ENCODE measurements around the gene TAAR2.
"Not testable (repeated sequence)": the region's sequence is repeated elsewhere in the genome, so short reads cannot be mapped to it uniquely, and the experiment has no call there.

TAAR2 gene

GRCh38 chr6:132612449-132613108, 11.5 kb downstream of the TAAR2 start:
- no peak for DNase-seq (ENCODE audit: low read depth)

- DNase-seq (ENCODE audit: low read depth) = no peak
These were observed 12.5 kb downstream of the TAAR2 start for GRCh38 chr6:132611616-132612015.

GRCh38 chr6:132607544-132608233, 16.4 kb downstream of the TAAR2 start:
- no peak for DNase-seq (ENCODE audit: low read depth)

- DNase-seq (ENCODE audit: low read depth) = no peak
These were observed 19.4 kb downstream of the TAAR2 start for GRCh38 chr6:132604635-132605152.

GRCh38 chr6:132600900-132601299, 23.2 kb downstream of the TAAR2 start:
- not testable (repeated sequence) for DNase-seq (ENCODE audit: low read depth)

- no peak for DNase-seq (ENCODE audit: low read depth)
These were observed 25.6 kb downstream of the TAAR2 start for GRCh38 chr6:132598473-132598872.

GRCh38 chr6:132596201-132596600, 27.9 kb downstream of the TAAR2 start:
- DNase-seq (ENCODE audit: low read depth) = no peak

GRCh38 chr6:132592855-132593254, 31.2 kb downstream of the TAAR2 start:
- no peak for DNase-seq (ENCODE audit: low read depth)

GRCh38 chr6:132590362-132590761, 33.7 kb downstream of the TAAR2 start:
- no peak for DNase-seq (ENCODE audit: low read depth)

GRCh38 chr6:132589454-132589853, 34.6 kb downstream of the TAAR2 start, which contains the start of gene TAAR5:
TSS of gene TAAR5 (minus strand) at chr6:132589741. CDS start at chr6:132589686, 55 bp downstream.
- DNase-seq (ENCODE audit: low read depth) = no peak

GRCh38 chr6:132587424-132587823, 36.7 kb downstream of the TAAR2 start:
- DNase-seq (ENCODE audit: low read depth) = no peak

- no peak for DNase-seq (ENCODE audit: low read depth)
These were observed 39.4 kb downstream of the TAAR2 start for GRCh38 chr6:132584698-132585097.

GRCh38 chr6:132571774-132572173, 52.3 kb downstream of the TAAR2 start:
- DNase-seq (ENCODE audit: low read depth) = no peak

- DNase-seq (ENCODE audit: low read depth) = no peak
These were observed 53.8 kb downstream of the TAAR2 start, which contains the start of gene TAAR6 for GRCh38 chr6:132570221-132570777. TSS of gene TAAR6 (plus strand) at chr6:132570322. CDS start at chr6:132570322, 0 bp downstream.

GRCh38 chr6:132569170-132569569, 54.9 kb downstream of the TAAR2 start:
- no peak for DNase-seq (ENCODE audit: low read depth)

GRCh38 chr6:132568611-132569010, 55.5 kb downstream of the TAAR2 start:
- DNase-seq (ENCODE audit: low read depth) = no peak

GRCh38 chr6:132567566-132567965, 56.5 kb downstream of the TAAR2 start:
- DNase-seq (ENCODE audit: low read depth) = no peak

All from activated gamma-delta T cell treated with anti-CD3 and anti-CD28 coated beads, Interleukin-2, amount 50 U/mL, for 16 hours (primary cell).